ENCODE data around the gene RNF34. TPM values are rescaled to one million over a fixed set of nuclear protein-coding genes. Genes with fewer than 3 reads are reported as not detected.
A peak's percentile ranks its signal among the peaks of the same experiment; 100 is the strongest.

Gene RNF34
- total and polyA plus RNA-seq, 4 donors: 13.9 to 49.2 (median 31.8) TPM

DNA sequence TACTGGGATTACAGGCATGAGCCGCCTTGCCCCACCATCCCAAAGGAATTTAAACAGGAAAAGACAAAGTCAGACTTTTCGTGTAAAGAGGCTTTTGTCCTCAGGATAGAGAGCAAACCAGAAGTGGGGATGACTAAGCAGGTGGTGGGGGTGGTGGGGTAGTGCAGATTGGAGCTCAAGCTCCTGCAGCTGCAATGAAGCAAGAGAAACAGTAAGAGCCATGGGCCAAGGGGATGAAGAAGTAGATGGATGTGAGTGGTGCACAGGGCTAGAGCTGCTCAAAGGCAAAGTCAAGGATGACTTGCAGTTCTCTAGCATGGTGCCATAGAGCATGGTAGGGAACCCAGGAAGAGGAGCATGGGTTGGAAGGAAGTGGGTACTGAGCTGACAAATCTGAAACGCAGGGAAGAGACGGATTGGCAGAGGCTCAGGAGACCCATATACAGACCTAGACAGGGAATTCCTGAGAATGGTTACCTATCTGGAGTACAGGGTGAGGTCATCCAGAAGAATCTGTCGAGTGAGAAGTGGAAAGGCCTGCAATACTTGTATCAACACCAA is 11.4 kb upstream of the RNF34 start:
- H3K4me1 ChIP-seq (ENCODE audit: control insufficient read depth in 5 of 5, insufficient read depth in 5 of 5, low read length in 5 of 5): peaks cover 0 to 3% (median 0%) of the 10 kb centered on the region in 5 donors
- no peaks in the 10 kb centered on the region for H3K36me3 ChIP-seq (ENCODE audit: control insufficient read depth in 4 of 4, insufficient read depth in 4 of 4, low read length in 4 of 4)
- TF ChIP-seq, protein P1, sequence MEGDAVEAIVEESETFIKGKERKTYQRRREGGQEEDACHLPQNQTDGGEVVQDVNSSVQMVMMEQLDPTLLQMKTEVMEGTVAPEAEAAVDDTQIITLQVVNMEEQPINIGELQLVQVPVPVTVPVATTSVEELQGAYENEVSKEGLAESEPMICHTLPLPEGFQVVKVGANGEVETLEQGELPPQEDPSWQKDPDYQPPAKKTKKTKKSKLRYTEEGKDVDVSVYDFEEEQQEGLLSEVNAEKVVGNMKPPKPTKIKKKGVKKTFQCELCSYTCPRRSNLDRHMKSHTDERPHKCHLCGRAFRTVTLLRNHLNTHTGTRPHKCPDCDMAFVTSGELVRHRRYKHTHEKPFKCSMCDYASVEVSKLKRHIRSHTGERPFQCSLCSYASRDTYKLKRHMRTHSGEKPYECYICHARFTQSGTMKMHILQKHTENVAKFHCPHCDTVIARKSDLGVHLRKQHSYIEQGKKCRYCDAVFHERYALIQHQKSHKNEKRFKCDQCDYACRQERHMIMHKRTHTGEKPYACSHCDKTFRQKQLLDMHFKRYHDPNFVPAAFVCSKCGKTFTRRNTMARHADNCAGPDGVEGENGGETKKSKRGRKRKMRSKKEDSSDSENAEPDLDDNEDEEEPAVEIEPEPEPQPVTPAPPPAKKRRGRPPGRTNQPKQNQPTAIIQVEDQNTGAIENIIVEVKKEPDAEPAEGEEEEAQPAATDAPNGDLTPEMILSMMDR (IDR thresholded peaks at IDR 0.05; ENCODE audit: control extremely low read depth, extremely low read depth): no peak
- no peaks in the 10 kb centered on the region for H3K9me3 ChIP-seq (ENCODE audit: control insufficient read depth in 4 of 4, insufficient read depth in 3 of 4, low read length in 3 of 4)
- DNase-seq (no peak), ATAC-seq (ENCODE audit: insufficient read depth, low FRiP score) (no peak)
- no peak overlapping the region for H3K27ac ChIP-seq (ENCODE audit: low read depth in 1 of 2, low read length in 1 of 2)
- no peak overlapping the region for H3K4me3 ChIP-seq
- no peaks in the 10 kb centered on the region for H3K27me3 ChIP-seq (ENCODE audit: control insufficient read depth in 3 of 3, insufficient read depth in 3 of 3, low read length in 2 of 3)
- WGBS, 2 donors: 37 to 57% methylated on average over 5 of the region's 5 CpGs
- H3K9ac ChIP-seq (ENCODE audit: insufficient read depth in 1 of 2, low read length in 2 of 2): no peak overlapping the region

DNA sequence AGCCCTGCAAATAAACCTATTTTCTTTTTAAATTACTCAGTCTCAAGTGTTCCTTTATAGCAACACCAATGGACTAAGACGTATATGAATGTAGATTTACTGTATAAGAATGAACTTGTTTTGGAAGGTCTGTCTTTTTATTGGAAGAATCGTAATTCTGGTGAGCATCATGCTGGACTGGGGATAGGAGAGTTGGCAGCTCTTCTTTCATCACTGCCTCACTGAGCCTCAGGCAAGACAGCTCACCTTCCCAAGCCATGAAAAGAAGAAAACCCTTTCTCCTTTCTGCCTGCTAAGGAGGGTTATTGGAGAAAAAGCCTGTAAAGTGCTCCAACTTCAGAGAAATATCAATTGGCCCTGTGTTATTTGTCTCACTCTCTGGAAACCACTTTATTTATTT is 9.1 kb upstream of the RNF34 start:
- H3K9me3 ChIP-seq (ENCODE audit: control insufficient read depth in 4 of 4, insufficient read depth in 3 of 4, low read length in 3 of 4): no peaks in the 10 kb centered on the region
- no peak overlapping the region for H3K4me3 ChIP-seq
- H3K27me3 ChIP-seq (ENCODE audit: control insufficient read depth in 3 of 3, insufficient read depth in 3 of 3, low read length in 2 of 3): no peaks in the 10 kb centered on the region
- ATAC-seq (ENCODE audit: insufficient read depth, low FRiP score): no peak
- no peak overlapping the region for H3K27ac ChIP-seq (ENCODE audit: low read depth in 1 of 2, low read length in 1 of 2)
- 94 to 97% methylated on average over 2 of the region's 2 CpGs for WGBS, 2 donors
- no peaks in the 10 kb centered on the region for H3K36me3 ChIP-seq (ENCODE audit: control insufficient read depth in 4 of 4, insufficient read depth in 4 of 4, low read length in 4 of 4)
- TF ChIP-seq, protein P1 (IDR thresholded peaks at IDR 0.05; ENCODE audit: control extremely low read depth, extremely low read depth): no peak
- H3K9ac ChIP-seq (ENCODE audit: insufficient read depth in 1 of 2, low read length in 2 of 2): no peak overlapping the region
- DNase-seq: no peak
- peaks cover 0 to 3% (median 0%) of the 10 kb centered on the region in 5 donors for H3K4me1 ChIP-seq (ENCODE audit: control insufficient read depth in 5 of 5, insufficient read depth in 5 of 5, low read length in 5 of 5)

DNA sequence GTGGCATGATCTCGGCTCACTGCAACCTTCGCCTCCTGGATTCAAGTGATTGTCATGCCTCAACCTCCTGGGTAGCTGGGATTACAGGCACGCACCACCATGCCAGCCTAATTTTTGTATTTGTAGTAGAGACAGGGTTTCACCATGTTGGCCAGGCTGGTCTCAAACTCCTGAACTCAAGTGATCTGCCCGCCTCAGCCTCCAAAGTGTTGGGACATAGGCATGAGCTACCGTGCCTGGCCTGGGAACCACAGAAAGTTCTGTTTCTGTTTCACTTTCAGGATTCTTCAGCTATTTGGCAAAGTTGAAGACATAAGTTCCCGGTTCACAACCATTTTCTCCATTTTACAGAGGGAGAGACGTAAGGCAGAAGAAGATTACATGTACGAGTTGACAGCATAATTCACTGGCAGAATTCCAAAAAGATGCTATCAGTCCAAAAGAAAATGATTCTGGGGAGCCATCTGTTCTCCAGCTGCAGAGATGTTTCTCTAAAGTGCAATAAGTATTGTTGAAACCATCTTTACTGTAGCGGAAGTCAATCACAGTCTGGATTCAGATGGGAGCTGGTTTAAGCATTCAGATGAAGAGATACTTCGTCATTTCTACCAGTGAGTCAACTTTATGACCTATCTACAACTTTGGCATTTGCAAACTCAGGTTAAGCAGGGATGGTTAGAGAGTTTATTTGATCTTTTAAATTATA is 8.1 kb upstream of the RNF34 start:
- Histone ChIP-seq H3K9me3 (ENCODE audit: control insufficient read depth in 4 of 4, insufficient read depth in 3 of 4, low read length in 3 of 4) (no peaks in the 10 kb centered on the region), H3K4me1 (ENCODE audit: control insufficient read depth in 5 of 5, insufficient read depth in 5 of 5, low read length in 5 of 5) (peaks cover 0 to 3% (median 0%) of the 10 kb centered on the region in 5 donors), H3K27me3 (ENCODE audit: control insufficient read depth in 3 of 3, insufficient read depth in 3 of 3, low read length in 2 of 3) (no peaks in the 10 kb centered on the region), H3K9ac (ENCODE audit: insufficient read depth in 1 of 2, low read length in 2 of 2) (peak overlapping the region in 1 of 2 donors; percentile 70), H3K27ac (ENCODE audit: low read depth in 1 of 2, low read length in 1 of 2) (peak overlapping the region in 1 of 2 donors; percentile 20), H3K36me3 (ENCODE audit: control insufficient read depth in 4 of 4, insufficient read depth in 4 of 4, low read length in 4 of 4) (no peaks in the 10 kb centered on the region), H3K4me3 (no peak overlapping the region)
- peak; percentile 24 to 76 (median 62) for DNase-seq
- 53 to 55% methylated on average over 10 of the region's 10 CpGs for WGBS, 2 donors
- TF ChIP-seq, protein P1 (IDR thresholded peaks at IDR 0.05; ENCODE audit: control extremely low read depth, extremely low read depth): no peak
- no peak for ATAC-seq (ENCODE audit: insufficient read depth, low FRiP score)
